CD4-positive, alpha-beta memory T cell (primary cell): ENCODE results near the gene IPO7. TPM values are rescaled to one million over a fixed set of nuclear protein-coding genes. Genes with fewer than 3 reads are reported as not detected.

Experiments used
- CTCF ChIA-PET: fragments of 350-600 bp; sonication (Branson Sonifier 250); formaldehyde crosslinking; loops from one replicate; lab custom pipeline; 2021; ENCODE audit warnings: inconsistent platforms; ENCODE audit not compliant: partially characterized antibody; lab: Charles Lee
- POLR2A ChIA-PET: fragments of 350-600 bp; sonication (Branson Sonifier 250); formaldehyde crosslinking; loops from one replicate; lab custom pipeline; 2021; ENCODE audit not compliant: partially characterized antibody; lab: Charles Lee
- DNase-seq, 5 donors: peaks; one replicate each; pipeline versions ENCODE4 v3.0.0 to v3.0.0-alpha.2; 2020 to 2022; ENCODE audit warnings: mixed read lengths in 1 of 5
- H3K27ac ChIP-seq: one replicate; pipeline ENCODE4 v1.7.0; 2013; ENCODE audit warnings: low read depth, low read length
- H3K27me3 ChIP-seq: 2 replicates; pipeline ENCODE4 v1.7.0; 2013; ENCODE audit warnings: mild to moderate bottlenecking, low read length, moderate library complexity; ENCODE audit not compliant: insufficient read depth
- H3K36me3 ChIP-seq: 2 replicates; pipeline ENCODE4 v1.7.0; 2013; ENCODE audit warnings: mild to moderate bottlenecking, low read length, moderate library complexity; ENCODE audit not compliant: insufficient read depth
- H3K4me1 ChIP-seq: 2 replicates; pipeline ENCODE4 v1.7.0; 2013; ENCODE audit warnings: mild to moderate bottlenecking, low read length, moderate library complexity; ENCODE audit not compliant: insufficient read depth
- H3K4me3 ChIP-seq, 2 donors: one replicate each; pipeline ENCODE4 v1.7.0; 2013; ENCODE audit warnings: low read length in 2 of 2, mild to moderate bottlenecking in 1 of 2
- H3K9me3 ChIP-seq, 2 donors: one replicate each; pipeline ENCODE4 v1.7.0; 2013; ENCODE audit warnings: low read length in 2 of 2, control low read depth in 1 of 2; ENCODE audit not compliant: control insufficient read depth in 1 of 2
- H3K27ac Mint-ChIP-seq, 7 donors: one replicate each; pipeline ENCODE4 v1.8.0; 2020 to 2021; ENCODE audit warnings: mixed read lengths in 7 of 7, mild to moderate bottlenecking in 6 of 7, inconsistent platforms in 3 of 7, moderate library complexity in 3 of 7
- H3K27me3 Mint-ChIP-seq, 2 donors: one replicate each; pipeline ENCODE4 v1.8.0; 2020 to 2021; ENCODE audit warnings: mixed read lengths in 2 of 2
- H3K36me3 Mint-ChIP-seq, 2 donors: one replicate each; pipeline ENCODE4 v1.8.0; 2020 to 2021; ENCODE audit warnings: mixed read lengths in 2 of 2, inconsistent platforms in 1 of 2, mild to moderate bottlenecking in 1 of 2
- H3K4me1 Mint-ChIP-seq, 4 donors: one replicate each; pipeline ENCODE4 v1.8.0; 2020 to 2021; ENCODE audit warnings: mixed read lengths in 4 of 4, mild to moderate bottlenecking in 1 of 4
- H3K4me3 Mint-ChIP-seq, 8 donors: one replicate each; pipeline ENCODE4 v1.8.0; 2020 to 2021; ENCODE audit warnings: mixed read lengths in 8 of 8, mild to moderate bottlenecking in 7 of 8, moderate library complexity in 6 of 8, inconsistent platforms in 3 of 8
- H3K9me3 Mint-ChIP-seq, 8 donors: one replicate each; pipeline ENCODE4 v1.8.0; 2020 to 2021; ENCODE audit warnings: mixed read lengths in 8 of 8, mild to moderate bottlenecking in 5 of 8, inconsistent platforms in 3 of 8, moderate library complexity in 1 of 8
- intact Hi-C: fragments of 100-400 bp; cut with micrococcal nuclease; formaldehyde crosslinking; loops from one replicate; pipeline ENCODE4 v1.15.1; 2023
- polyA plus RNA-seq, 2 donors: library from polyadenylated mRNA; unstranded; fragments of 300-500 nt; fragmentation: Illumina TruSeq; gene quantifications; one replicate each; pipeline ENCODE4 v1.2.3, GENCODE V29; 2021
- total RNA-seq, 2 experiments: library from RNA; stranded (reverse); gene quantifications; one replicate each; pipeline ENCODE4 v1.2.3, GENCODE V29; 2021

IPO7 gene
- total and polyA plus RNA-seq, 4 experiments from 2014 or later = 7.9 to 67.0 (median 37.5) TPM

DNA sequence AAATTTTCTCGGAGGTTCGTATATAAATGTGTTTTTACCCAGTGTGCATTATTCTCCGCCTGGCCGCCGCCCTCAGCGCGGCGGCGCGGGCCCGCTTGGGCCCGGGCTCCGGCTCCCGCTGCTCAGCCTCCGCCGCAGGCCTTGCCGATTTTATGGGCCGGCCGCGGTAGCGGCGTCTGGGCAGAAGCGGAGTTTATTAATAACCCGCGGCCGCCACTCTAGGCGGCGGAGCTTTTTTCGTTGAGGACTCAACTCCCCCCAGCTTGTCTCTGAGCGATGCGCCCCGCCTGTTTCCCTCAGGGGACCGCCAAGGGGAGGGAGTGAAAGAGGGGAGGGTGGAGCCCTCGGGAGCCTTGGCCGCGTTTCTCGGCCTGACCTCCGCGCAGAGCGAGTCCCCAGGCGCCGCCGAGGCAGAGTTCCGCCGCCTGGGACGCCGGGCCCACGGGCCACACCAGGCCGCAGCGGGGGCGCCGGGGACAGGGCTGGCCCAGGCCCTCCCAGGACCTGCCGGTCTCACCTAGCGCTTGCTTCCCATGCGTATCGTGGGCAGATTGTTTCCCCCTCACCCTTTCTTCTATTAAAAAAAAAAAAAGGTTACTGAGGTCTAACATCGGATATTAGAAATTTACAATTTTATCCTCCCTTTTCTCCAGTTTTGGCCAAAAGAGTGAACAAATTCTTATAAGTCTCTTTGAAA lies 76.8 kb downstream of the IPO7 start:
- Mint-ChIP-seq H3K4me3 (peak overlapping the region; percentile 93 to 98 (median 97)), H3K4me1 (peaks cover 16 to 43% (median 26%) of the 10 kb centered on the region in 4 donors), H3K27me3 (no peaks in the 10 kb centered on the region), H3K27ac (peak overlapping the region; percentile 98 to 100 (median 99)), H3K9me3 (no peaks in the 10 kb centered on the region), H3K36me3 (peaks cover 3 to 12% of the 10 kb centered on the region in 2 donors)
- DNase-seq = peak in 3 of 5 donors; percentile 82 to 86 (median 85)
- intact Hi-C loops = loop anchor here (1.0 to 5.0 kb wide), 7 partner anchors 147 to 1396 kb away; partner anchors contain the start of genes DENND5A, EIF4G2 and TMEM41B
- CTCF ChIA-PET = interaction anchor here (0.5 to 3.3 kb wide), 5 partner anchors 13 to 501 kb away, joined by 3 to 12 read pairs (median 3); no protein-coding TSS in a partner anchor
- H3K4me1 ChIP-seq = peaks cover 33% of the 10 kb centered on the region
- peak overlapping the region; percentile 95 for H3K27ac ChIP-seq
- H3K27me3 ChIP-seq = no peaks in the 10 kb centered on the region
- no peaks in the 10 kb centered on the region for H3K9me3 ChIP-seq
- POLR2A ChIA-PET = interaction anchor here (0.6 to 4.2 kb wide), 57 partner anchors 8 to 1474 kb away, joined by 3 to 70 read pairs (median 5); partner anchors contain the start of genes AKIP1, CTR9, DENND5A and EIF3F
- H3K4me3 ChIP-seq = peak overlapping the region; percentile 71 to 88
- H3K36me3 ChIP-seq = no peaks in the 10 kb centered on the region

DNA sequence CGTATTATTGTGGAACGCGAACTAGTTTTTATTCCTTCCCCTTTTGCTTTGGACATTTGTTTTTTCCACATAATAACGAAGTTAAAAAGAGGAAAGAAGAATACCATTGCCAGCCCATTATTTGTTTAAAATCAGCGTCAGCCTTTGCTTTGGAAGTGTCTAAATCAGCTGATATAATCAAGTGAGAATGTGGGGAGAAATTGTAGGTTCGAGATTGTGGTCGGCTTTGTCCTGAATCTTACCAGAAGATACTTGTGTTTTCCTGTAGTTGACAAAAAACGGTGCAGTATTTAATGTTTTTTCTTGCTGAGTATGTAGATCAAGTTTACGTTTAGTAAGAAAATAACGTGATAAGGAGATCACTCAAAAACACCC lies 77.3 kb downstream of the IPO7 start:
- Histone ChIP-seq H3K27ac (peak overlapping the region; percentile 95), H3K27me3 (no peaks in the 10 kb centered on the region), H3K4me1 (peaks cover 33% of the 10 kb centered on the region), H3K9me3 (no peaks in the 10 kb centered on the region), H3K36me3 (no peaks in the 10 kb centered on the region), H3K4me3 (peak overlapping the region; percentile 71 to 88)
- Mint-ChIP-seq H3K27ac (peak overlapping the region; percentile 92 to 98 (median 95)), H3K36me3 (peaks cover 6 to 12% of the 10 kb centered on the region in 2 donors), H3K9me3 (no peaks in the 10 kb centered on the region), H3K4me3 (peak overlapping the region; percentile 89 to 98 (median 96)), H3K27me3 (no peaks in the 10 kb centered on the region), H3K4me1 (peaks cover 18 to 43% (median 28%) of the 10 kb centered on the region in 4 donors)
- intact Hi-C loops = loop anchor here (1.0 to 5.0 kb wide), 7 partner anchors 147 to 1395 kb away; partner anchors contain the start of genes DENND5A, EIF4G2 and TMEM41B
- POLR2A ChIA-PET = interaction anchor here (0.7 to 4.2 kb wide), 27 partner anchors 7 to 1347 kb away, joined by 3 to 70 read pairs (median 8); partner anchors contain the start of genes AKIP1, DENND5A, EIF4G2 and IPO7
- peak in 4 of 5 donors; percentile 21 to 42 (median 31) for DNase-seq
- CTCF ChIA-PET = interaction anchor here (3.3 kb wide), 1 partner anchor 45 kb away, joined by 12 read pairs; no protein-coding TSS in a partner anchor

DNA sequence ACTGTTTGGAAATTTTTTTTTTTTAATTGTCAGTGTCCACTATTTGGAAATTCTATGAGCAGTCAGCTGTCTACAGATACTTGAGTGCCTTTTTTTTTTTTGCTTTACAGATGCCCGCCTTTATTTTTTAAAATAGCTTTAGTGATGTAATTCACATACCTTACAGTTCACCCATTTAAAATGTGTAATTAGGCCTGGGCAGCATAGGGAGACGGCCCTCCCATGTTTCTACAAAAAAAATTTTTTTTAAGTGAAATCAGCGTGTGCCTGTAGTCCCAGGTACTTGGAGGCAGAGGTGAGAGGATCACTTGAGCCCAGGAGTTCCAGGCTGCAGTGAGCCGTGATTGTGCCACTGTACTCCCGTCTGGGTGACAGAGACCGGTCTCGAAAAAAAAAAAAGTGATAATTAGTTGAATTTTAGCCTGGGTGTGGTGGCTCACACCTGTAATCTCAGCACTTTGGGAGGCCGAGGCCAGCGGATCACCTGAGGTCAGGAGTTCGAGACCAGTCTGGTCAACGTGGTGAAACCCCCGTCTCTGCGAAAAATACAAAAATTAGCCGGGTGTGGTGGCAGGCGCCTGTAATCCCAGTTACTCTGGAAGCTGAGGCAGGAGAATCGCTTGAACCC lies 77.8 kb downstream of the IPO7 start:
- intact Hi-C loops = loop anchor here (5.0 kb wide), 1 partner anchor 840 kb away; no protein-coding TSS in a partner anchor
- CTCF ChIA-PET = interaction anchor here (3.3 kb wide), 1 partner anchor 44 kb away, joined by 12 read pairs; no protein-coding TSS in a partner anchor

DNA sequence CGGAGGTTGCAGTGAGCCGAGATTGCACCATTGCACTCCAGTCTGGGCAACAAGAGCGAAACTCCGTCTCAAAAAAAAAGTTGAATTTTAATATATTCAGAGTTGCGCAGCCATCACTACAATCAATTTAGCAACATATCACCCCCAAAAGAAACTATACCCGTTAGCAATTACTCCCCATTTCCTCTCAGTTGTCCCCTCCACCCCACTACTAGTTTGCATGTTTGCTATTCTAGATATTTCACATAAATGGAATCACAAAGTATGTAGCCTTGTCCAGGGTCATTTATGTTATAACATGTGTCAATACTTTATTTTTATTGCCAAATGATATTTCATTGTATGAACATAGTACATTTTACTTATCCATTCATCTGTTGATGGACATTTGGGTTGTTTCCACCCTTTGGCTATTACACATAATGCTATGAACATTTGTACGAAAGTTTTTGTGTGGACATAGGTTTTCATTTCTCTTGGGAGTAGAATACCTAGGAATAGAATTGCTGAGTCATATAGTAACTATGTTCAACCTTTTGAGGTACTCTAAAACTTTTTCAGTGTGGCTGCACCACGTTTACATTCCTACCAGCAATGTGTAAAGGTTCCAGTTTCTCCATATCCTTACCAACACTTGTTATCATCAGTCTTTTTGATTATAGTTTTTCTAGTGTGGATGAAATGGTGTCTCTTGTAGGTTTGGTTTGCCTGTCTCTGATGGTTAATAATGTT lies 78.5 kb downstream of the IPO7 start:
- H3K27ac Mint-ChIP-seq = peak overlapping the region; percentile 57 to 98 (median 85)
- POLR2A ChIA-PET = no interaction called here
- no peaks in the 10 kb centered on the region for H3K9me3 ChIP-seq
- peaks cover 33% of the 10 kb centered on the region for H3K4me1 ChIP-seq
- no peak overlapping the region for H3K4me3 ChIP-seq
- H3K4me1 Mint-ChIP-seq = peaks cover 21 to 46% (median 34%) of the 10 kb centered on the region in 4 donors
- CTCF ChIA-PET = interaction anchor here (3.3 kb wide), 1 partner anchor 44 kb away, joined by 12 read pairs; no protein-coding TSS in a partner anchor
- H3K27me3 Mint-ChIP-seq = no peaks in the 10 kb centered on the region
- no peaks in the 10 kb centered on the region for H3K36me3 ChIP-seq
- no peaks in the 10 kb centered on the region for H3K27me3 ChIP-seq
- DNase-seq = no peak
- peak overlapping the region; percentile 71 to 88 (median 77) for H3K4me3 Mint-ChIP-seq
- peaks cover 8 to 16% of the 10 kb centered on the region in 2 donors for H3K36me3 Mint-ChIP-seq
- intact Hi-C loops = loop anchor here (5.0 kb wide), 1 partner anchor 839 kb away; no protein-coding TSS in a partner anchor
- peak overlapping the region; percentile 8 for H3K27ac ChIP-seq
- no peaks in the 10 kb centered on the region for H3K9me3 Mint-ChIP-seq

More for the DNA sequence above, 77.8 kb downstream of the IPO7 start:
- POLR2A ChIA-PET = interaction anchor here (1.0 to 4.2 kb wide), 11 partner anchors 12 to 1347 kb away, joined by 5 to 70 read pairs (median 23); partner anchors contain the start of genes EIF4G2, IPO7, RPL27A and TMEM41B
- Histone ChIP-seq H3K4me3 (peak overlapping the region; percentile 71 to 88), H3K9me3 (no peaks in the 10 kb centered on the region), H3K27me3 (no peaks in the 10 kb centered on the region), H3K4me1 (peaks cover 33% of the 10 kb centered on the region), H3K36me3 (no peaks in the 10 kb centered on the region), H3K27ac (peak overlapping the region; percentile 95)
- Mint-ChIP-seq H3K27me3 (no peaks in the 10 kb centered on the region), H3K36me3 (peaks cover 6 to 14% of the 10 kb centered on the region in 2 donors), H3K4me1 (peaks cover 18 to 43% (median 30%) of the 10 kb centered on the region in 4 donors), H3K4me3 (peak overlapping the region; percentile 89 to 98 (median 96)), H3K9me3 (no peaks in the 10 kb centered on the region), H3K27ac (peak overlapping the region; percentile 92 to 98 (median 95))
- peak in 1 of 5 donors; percentile 1 for DNase-seq

DNA sequence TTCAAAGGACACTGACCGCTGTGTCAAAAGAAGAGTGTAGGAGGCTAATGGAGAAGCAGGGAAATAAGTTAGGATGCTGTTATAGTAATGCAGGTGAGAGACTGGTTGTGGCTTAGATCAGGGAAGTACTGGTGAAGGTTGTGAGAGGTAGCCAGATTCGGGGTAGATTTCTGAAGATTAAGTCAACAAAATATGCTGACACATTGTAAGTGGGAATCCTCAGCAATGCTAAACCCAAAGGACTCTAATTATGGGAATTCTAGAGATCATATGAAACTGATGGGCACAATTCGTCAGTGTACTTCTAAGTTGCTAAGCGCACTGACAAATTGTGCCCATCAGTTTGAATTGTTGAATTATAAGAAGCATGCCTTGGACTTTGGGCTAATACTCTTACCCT lies 86.3 kb downstream of the IPO7 start:
- H3K27ac Mint-ChIP-seq = peak overlapping the region in 1 of 7 donors; percentile 37
- peaks cover 30% of the 10 kb centered on the region for H3K36me3 ChIP-seq
- no peaks in the 10 kb centered on the region for H3K4me1 ChIP-seq
- H3K9me3 ChIP-seq = no peaks in the 10 kb centered on the region
- no peaks in the 10 kb centered on the region for H3K9me3 Mint-ChIP-seq
- no peaks in the 10 kb centered on the region for H3K27me3 Mint-ChIP-seq
- intact Hi-C loops = no loop called here
- H3K36me3 Mint-ChIP-seq = peaks cover 35 to 46% of the 10 kb centered on the region in 2 donors
- no peak for DNase-seq
- ChIA-PET CTCF (no interaction called here), POLR2A (interaction anchor here (1.9 kb wide), 1 partner anchor 10 kb away, joined by 5 read pairs; the partner anchor contains the start of gene ZNF143)
- no peak overlapping the region for H3K4me3 Mint-ChIP-seq
- H3K4me3 ChIP-seq = no peak overlapping the region
- no peaks in the 10 kb centered on the region for H3K27me3 ChIP-seq
- H3K27ac ChIP-seq = no peak overlapping the region
- peaks cover 9 to 18% (median 13%) of the 10 kb centered on the region in 4 donors for H3K4me1 Mint-ChIP-seq

DNA sequence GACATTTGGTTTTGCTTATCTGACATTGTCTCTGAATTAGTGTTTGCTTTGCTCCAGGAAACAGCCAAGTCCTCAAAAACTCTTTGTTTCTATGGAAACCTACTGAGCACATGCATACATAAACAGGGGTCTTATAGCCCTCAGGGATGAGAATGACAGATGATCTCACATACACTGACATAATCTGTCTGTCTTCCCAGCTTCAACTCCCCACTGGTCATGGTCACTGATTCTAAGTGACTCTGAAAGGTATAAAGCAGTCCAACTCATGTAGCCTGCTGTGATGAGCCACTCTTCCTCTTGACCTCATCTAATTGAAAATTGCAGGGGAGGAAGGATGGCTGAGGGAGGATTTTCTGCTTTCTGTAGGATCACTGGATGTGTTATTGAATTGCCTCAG lies 89.0 kb downstream of the IPO7 start:
- Mint-ChIP-seq H3K4me3 (no peak overlapping the region), H3K9me3 (no peaks in the 10 kb centered on the region), H3K36me3 (peaks cover 33 to 47% of the 10 kb centered on the region in 2 donors), H3K27ac (peak overlapping the region in 1 of 7 donors; percentile 13), H3K4me1 (peaks cover under 1 to 11% (median 3%) of the 10 kb centered on the region in 4 donors), H3K27me3 (no peaks in the 10 kb centered on the region)
- POLR2A ChIA-PET = interaction anchor here (2.3 kb wide), 1 partner anchor 13 kb away, joined by 18 read pairs; the partner anchor contains the start of gene ZNF143
- CTCF ChIA-PET = interaction anchor here (1.8 kb wide), 1 partner anchor 33 kb away, joined by 14 read pairs; no protein-coding TSS in a partner anchor
- H3K27me3 ChIP-seq = no peaks in the 10 kb centered on the region
- no peaks in the 10 kb centered on the region for H3K4me1 ChIP-seq
- no peak overlapping the region for H3K27ac ChIP-seq
- H3K4me3 ChIP-seq = no peak overlapping the region
- DNase-seq = no peak
- intact Hi-C loops = no loop called here
- H3K36me3 ChIP-seq = peaks cover 35% of the 10 kb centered on the region
- no peaks in the 10 kb centered on the region for H3K9me3 ChIP-seq
